Panc1 (cell line): ENCODE data around the gene PRODH2.
"Not testable (repeated sequence)": the region's sequence is repeated elsewhere in the genome, so short reads cannot be mapped to it uniquely, and the experiment has no call there.

Experiments used
- CTCF ChIP-seq: fragments of 450-650 bp; IDR thresholded peaks from 2 replicates; pipeline ENCODE4 v1.5.1; 2017; ENCODE audit warnings: mild to moderate bottlenecking
- POLR2AphosphoS5 ChIP-seq: IDR thresholded peaks from 2 replicates; pipeline ENCODE4 v1.6.1; 2012; ENCODE audit warnings: mild to moderate bottlenecking, low read depth, low read length, moderate library complexity
- SIN3A ChIP-seq: IDR thresholded peaks from 2 replicates; pipeline ENCODE4 v1.6.1; 2012; ENCODE audit warnings: low read depth, mild to moderate bottlenecking, low read length, moderate library complexity, borderline replicate concordance; ENCODE audit not compliant: insufficient read depth
- TCF7L2 ChIP-seq: IDR thresholded peaks from 2 replicates; pipeline ENCODE4 v1.6.1; 2011; ENCODE audit warnings: mild to moderate bottlenecking, low read depth, low read length, inconsistent platforms
- TF ChIP-seq, protein P1 (sequence below), 2 experiments: IDR thresholded peaks; 2 replicates each; pipeline ENCODE4 v1.6.1; 2011 to 2012; ENCODE audit warnings: low read depth in 2 of 2, control low read depth in 1 of 2, low read length in 1 of 2, mild to moderate bottlenecking in 1 of 2, moderate library complexity in 1 of 2; ENCODE audit not compliant: insufficient read depth in 1 of 2

- TF ChIP-seq CTCF, POLR2AphosphoS5, SIN3A, TCF7L2: not testable (repeated sequence)
- TF ChIP-seq, protein P1, sequence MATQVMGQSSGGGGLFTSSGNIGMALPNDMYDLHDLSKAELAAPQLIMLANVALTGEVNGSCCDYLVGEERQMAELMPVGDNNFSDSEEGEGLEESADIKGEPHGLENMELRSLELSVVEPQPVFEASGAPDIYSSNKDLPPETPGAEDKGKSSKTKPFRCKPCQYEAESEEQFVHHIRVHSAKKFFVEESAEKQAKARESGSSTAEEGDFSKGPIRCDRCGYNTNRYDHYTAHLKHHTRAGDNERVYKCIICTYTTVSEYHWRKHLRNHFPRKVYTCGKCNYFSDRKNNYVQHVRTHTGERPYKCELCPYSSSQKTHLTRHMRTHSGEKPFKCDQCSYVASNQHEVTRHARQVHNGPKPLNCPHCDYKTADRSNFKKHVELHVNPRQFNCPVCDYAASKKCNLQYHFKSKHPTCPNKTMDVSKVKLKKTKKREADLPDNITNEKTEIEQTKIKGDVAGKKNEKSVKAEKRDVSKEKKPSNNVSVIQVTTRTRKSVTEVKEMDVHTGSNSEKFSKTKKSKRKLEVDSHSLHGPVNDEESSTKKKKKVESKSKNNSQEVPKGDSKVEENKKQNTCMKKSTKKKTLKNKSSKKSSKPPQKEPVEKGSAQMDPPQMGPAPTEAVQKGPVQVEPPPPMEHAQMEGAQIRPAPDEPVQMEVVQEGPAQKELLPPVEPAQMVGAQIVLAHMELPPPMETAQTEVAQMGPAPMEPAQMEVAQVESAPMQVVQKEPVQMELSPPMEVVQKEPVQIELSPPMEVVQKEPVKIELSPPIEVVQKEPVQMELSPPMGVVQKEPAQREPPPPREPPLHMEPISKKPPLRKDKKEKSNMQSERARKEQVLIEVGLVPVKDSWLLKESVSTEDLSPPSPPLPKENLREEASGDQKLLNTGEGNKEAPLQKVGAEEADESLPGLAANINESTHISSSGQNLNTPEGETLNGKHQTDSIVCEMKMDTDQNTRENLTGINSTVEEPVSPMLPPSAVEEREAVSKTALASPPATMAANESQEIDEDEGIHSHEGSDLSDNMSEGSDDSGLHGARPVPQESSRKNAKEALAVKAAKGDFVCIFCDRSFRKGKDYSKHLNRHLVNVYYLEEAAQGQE (IDR thresholded peaks at IDR 0.05; ENCODE audit: insufficient read depth in 1 of 2, low read depth in 2 of 2, low read length in 1 of 2): not testable (repeated sequence)
Observed at GRCh38 chr19:35772362-35772761, 40.3 kb downstream of the PRODH2 start.
